NCI-H460 (cell line): ENCODE measurements around the gene NRXN3. TPM values are rescaled to one million over a fixed set of nuclear protein-coding genes. Genes with fewer than 3 reads are reported as not detected.
A peak's percentile ranks its signal among the peaks of the same experiment; 100 is the strongest.

ENCODE experiments used
- DNase-seq: peaks from one replicate; pipeline ENCODE4 v3.0.0-alpha.2; 2016; ENCODE audit warnings: low read depth; ENCODE audit errors: extremely low read depth
- total RNA-seq: library from RNA; depleted of rRNA; stranded (reverse); fragments of >200 nt; shearing (Covaris generic); gene quantifications from 2 replicates; pipeline ENCODE4 v1.2.3, GENCODE V29; 2014

NRXN3 gene
- total RNA-seq, 1 experiment from 2014 or later = 6.6 TPM

DNA sequence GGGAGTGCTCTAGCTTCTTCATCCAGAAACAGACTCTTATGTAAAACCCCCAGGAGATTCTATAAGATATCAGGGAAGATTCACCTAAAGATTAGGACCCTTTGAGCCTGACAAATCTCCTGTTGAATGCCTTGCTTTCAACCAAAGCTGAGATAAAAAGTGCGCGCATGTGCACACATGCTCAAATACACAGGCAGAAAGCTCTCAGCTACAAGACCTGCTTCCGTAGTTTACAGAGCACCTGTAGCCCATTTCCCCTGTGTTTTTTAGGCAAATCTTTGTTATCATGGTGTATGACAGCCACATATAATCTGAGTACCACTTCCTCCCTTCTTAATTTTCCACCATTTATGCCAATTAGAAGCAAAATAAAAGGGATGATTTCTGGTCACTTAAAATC, 866.9 kb downstream of the NRXN3 start:
- no peak for DNase-seq

DNA sequence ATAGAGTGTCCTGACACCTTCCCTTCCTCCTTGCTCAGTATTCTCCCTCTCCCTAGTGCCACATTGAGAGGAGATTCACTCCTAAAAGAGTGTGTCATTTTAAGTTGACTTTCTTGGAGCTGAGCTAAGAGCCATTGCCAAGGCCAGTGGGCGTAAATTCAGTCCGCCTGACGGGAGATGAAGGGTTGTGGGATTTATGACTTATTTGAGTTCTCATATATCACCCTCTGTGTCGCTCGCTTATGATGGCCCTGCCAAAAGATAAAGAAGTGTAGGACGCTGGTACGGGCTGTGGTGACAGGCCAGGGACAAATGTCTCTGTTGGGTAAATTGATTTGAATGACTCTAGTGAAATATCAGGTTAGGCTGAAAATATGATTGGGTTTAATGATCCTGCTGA, 867.4 kb downstream of the NRXN3 start:
- no peak for DNase-seq

DNA sequence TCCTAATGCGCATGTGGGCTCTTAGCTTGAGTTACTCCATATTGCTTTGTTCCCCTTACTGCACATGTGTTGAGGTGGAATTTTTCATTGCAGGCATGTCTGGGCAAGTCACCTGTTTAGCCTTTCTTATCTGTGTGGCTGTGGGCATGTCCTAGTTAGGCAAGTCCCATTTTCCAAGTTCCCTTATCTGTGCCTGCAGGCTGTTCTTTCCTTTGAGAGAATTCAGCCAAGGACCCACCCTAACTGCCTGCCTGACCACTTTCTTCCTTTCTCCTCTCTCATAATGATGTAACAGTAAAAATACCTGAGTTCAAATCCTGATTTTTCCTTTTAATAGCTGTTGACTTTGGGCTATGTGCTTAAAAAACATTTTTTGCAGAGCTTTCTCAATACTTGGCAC, 870.6 kb downstream of the NRXN3 start:
- no peak for DNase-seq

DNA sequence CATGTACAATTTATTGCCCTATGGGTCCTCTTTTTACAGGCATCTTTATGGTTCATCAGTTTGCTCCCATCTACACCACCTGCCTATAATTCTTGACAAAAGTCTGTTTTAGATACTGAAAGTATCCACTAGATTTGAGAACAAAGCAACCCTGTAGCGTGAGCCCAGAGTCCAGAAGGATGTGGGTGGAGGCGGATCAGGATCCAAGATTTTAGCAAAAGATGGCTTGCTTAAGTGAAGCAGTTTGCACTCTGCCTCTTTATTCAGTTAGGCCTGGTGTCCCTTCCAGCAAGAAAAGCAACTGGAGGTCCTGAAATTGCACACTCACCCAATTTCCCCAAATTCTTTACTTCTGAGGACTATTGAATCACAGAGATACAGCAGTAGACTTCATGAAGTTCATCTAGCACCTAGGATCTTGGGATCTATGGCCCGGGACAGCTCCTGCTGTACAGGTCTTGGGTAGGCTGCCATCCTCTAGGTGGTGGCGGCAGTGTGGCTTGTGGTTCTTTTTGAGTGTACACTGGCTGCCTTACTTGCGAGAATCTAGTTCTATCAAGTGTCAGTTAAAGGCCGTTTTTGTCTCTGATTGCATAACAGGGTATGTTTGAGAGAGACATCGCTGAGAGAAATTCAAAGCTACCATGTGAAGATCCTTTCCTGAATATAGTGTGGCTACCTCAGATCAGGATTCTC, 873.2 kb downstream of the NRXN3 start:
- no peak for DNase-seq

DNA sequence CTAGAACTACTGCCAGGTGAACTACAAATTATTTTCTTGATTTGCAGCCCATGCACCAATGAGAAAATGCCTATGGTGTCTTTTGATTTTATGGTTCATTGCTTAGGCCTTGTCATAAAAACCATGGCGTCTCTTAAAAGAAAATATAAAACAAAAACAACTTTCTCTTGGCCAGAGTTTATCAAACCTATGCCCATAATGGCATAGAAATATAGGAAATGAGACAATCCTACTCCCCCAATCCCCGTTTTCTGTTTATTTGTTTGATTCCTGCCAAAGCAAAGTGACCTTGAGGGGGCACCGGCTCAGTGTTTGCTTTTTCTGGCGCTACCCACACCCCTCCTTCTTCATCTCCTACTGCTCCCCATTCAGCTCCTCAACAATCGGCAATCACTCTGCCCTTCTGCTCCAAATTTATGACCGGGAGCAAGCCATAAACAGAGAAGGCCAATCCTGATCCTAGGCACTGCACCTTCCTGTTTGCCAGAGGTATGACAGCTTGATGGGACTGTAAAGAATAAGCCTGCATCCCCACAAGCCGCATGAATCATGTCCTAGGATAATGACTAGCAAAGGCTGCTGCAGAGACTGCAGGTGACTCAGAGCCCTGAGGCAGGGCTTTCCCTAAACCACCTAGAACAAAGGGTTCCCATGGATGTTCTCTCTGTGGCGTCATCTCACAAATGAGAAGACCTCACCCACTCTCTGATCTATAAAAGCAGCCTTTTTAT, 874.9 kb downstream of the NRXN3 start:
- peak; percentile 2 for DNase-seq

DNA sequence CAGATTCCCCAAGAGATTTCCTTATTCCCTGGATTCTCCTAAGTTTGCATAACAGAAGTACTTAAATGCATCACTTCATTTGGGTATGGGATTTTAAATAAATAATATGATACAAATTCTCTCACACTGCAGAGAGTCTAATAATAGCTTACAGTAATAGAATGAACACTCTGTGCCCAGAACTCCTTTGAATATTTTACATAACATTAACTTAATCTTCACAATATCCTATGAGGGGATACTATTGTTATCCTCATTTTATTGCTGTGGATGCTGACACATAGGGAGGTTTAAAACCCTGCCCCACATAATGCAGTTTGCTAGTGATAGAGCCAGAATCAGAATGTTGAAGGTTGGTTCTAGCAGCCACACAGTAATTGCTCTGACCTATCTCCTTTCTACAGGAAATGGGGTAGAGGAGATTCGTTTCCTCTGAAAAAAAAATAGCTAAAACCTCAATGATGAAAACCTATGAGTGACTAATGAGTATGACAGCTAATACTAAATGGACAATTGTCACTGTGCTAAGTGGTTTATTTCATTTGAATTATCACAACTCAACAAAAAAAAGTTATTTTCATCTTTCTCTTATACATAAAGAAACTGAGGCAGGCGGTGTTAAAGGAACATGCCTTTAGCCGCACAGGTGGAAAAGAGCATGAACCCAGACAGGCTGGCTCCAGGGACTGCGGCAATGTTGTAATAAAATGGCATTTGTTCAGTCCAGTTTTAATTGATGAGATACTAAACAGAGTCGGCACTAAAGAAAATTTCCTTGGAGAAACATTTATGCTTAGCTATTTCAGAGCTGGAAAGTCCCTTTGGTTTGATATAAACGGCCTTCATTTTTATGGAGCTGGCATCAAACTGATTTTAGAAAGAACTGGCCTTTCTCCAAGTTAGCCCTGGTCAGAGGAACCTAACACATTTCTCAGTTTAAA, 880.9 kb downstream of the NRXN3 start:
- no peak for DNase-seq

DNA sequence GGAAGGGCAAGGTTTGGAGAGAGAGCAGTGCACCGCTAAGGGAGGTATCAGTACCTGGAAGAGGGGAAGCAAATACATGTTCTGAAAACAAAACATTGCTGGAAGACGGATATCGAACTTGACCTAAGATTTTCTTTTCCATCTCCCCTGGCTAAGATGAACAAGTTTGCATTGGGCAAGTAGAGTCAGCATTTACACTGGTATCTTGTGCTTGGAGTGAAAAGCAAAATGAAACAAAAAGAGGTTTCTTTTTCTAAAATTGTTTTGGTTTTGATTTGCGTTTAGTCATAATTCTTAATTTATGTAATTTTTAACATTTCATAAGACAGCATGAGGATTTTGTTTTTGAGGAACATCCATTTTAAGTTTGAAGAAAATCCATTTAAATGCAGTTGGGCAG, 881.6 kb downstream of the NRXN3 start:
- no peak for DNase-seq

DNA sequence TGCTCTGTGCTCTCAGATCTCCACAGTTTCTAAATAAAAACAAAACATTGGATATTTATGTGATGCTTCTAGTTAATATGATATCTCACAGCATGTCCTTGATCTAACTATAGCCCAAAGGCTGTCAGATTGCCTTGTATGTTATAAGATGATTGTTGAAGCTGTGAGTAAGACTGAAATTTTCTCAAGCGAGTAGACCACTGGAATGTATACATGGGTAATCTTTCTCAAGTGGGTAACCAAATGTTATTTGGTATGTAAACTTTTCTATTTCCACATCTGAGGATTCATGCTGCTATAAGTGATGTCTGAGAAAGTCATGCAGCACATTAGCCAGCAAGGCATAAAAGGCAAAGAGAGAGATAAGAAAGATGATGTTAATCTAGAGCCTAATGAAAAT, 886.7 kb downstream of the NRXN3 start:
- no peak for DNase-seq

DNA sequence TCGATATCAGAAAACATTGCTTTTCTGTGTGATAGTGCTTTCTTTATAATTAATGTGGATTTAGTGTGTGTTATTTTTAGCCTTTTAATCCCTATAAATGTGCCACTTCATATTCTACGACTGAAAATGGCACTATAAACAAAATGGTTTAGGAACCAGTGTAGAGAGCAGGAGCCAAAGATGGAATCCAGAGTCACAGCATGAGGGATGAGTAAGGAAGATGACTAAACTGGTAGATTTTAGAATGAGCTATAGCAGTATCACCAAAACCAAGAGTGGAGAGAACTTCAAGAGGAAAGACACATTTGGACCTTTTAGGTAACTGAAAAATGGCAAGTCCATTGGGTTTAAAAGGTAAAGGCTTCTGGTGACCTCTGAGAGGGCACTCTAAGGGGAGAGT, 887.2 kb downstream of the NRXN3 start:
- no peak for DNase-seq

DNA sequence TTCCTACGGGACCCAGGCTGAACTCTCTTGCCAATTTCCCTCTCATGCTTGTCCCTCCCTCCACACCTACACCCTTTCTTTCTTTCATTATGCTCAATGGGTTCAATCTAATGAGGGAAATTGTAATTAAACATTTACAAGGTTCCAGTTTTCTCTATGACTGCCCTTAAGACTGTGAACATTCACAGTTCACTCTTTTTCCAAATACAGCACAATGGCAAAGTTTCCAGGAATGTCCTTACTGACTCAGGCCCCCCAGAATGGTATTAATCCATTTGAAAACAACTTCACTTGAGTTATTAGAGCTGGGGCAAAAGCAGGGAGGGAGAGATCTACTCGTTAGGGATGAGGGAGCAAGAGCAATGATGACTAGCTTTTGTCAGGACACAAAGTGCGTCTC, 892.1 kb downstream of the NRXN3 start:
- no peak for DNase-seq

DNA sequence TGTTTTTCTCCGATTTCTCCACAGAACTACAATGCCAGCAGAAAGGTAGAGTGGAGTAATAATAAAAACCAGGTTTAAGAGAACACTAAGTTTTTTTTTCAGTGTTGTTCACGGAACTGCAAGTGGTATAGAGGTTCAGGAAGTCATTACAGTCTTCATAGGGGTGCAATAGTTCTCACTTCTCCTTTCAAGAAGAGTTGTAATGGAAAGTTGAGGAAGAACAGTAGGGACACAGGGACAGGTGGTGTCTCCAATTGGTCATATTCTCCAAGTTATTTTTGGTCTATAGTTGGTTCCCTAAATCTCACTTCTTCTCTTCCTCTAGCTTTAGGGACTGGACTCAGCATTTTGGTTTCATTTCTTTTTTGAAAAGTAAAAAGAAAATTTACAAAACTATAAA, 894.0 kb downstream of the NRXN3 start:
- DNase-seq = no peak

DNA sequence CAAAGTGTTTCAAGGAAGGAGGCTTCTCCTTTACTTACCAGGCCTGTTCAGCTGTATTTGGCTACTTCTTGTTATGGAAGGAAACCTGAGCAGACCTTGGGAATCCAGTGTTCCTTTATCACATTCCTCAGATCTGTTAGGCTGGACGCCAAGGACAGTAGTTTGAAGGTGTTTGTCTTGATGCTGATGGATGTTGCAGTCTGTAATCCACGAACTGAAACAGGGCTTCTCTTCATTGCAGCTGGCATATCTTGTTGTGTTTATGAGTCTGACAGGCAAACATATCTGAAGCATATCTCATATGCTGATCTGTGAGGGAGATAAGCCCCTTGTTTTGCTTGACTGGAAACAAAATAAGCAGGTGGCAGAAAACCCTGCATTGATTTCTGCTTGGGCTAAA, 904.3 kb downstream of the NRXN3 start:
- DNase-seq = no peak

DNA sequence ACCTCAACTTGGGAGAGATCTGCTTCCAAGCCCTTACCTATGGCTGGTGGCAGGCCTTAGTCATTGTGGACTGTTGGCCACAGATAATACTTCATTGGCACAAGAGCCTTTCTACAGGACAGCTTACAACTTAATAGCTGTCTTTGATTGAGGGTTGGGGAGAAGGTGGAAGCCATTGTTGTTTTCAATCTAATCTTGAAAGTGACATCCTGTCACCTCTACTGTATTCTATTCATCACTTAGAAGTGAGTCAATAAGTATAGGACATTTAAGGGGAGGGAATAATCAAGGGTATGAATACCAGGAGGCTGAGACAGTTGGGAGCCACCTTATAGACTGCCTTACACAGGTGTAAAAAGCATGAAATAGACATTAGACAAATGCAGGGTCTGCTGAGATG, 906.3 kb downstream of the NRXN3 start:
- DNase-seq = no peak

DNA sequence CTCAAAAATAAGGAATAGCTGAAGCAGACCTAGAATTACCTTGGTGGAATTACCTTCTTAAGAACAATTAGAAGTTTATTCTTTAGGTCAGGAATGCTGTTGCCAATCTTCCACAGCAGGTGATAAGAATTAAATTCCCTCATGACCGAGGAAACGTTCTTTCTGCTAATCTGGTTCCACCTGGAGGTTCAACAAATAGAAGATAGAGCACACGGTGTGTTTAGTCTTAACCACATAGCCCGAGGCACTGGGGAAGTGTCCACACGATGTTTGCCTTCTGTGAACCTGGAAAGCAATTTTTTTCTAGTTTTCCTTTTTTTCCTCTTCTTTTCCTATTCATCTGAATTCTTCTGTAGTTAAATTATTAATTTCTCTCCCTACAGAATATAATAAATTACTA, 906.9 kb downstream of the NRXN3 start:
- DNase-seq = no peak

DNA sequence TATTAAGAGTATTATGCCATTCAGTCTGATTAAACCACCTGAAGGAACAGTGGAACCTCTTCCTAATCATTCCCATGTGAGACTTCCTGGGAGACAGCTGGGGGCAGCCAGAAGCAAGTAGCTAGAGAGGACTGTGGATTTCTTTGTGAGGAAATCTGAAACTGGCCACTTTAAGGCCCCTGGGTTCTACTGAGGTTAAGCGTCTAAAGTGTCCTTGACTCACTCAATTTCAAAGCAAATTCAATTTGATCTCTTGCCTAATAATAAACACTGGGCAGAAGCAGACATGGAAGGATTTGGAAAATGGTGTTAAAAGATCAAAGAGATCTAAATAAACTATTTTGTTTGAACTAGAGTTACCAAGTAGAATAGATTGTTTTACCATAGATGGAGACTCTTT, 909.9 kb downstream of the NRXN3 start:
- DNase-seq = no peak

DNA sequence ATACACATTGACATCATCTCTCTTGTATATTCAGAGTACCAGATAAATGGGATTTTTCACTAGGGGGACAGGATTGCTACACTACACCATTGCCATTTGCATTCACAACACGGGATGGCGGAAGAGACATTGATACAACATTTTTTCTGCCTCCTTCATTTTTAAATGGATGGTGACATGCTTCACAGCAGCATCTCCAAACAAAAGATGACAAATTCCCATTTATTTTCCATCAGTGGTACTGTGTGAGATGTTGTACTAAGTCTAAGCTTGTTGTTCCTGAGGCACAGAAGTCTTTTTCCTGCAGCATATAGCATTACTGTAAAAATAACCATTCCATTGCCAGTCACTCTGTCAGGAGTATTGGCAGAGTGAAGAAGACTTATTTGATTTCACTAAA, 912.7 kb downstream of the NRXN3 start:
- no peak for DNase-seq

DNA sequence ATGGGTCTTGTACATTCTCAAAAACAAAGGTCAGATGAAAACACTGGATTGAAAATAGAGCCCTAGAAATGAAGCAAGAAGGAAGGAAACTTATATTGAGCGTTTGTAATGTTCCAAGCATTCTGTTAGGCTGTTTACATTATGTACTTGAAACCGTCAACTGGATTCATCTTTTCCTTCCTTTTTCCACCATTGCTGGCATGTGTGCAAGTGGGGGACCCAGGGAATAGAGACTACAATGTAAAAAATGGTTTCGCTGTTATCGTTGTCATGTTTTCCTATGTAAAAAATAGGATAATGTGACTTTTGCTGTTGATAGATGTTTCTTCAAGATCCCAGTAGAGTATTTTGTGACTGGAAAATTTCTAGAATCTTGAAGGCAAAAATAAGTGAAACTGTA, 913.2 kb downstream of the NRXN3 start:
- no peak for DNase-seq

DNA sequence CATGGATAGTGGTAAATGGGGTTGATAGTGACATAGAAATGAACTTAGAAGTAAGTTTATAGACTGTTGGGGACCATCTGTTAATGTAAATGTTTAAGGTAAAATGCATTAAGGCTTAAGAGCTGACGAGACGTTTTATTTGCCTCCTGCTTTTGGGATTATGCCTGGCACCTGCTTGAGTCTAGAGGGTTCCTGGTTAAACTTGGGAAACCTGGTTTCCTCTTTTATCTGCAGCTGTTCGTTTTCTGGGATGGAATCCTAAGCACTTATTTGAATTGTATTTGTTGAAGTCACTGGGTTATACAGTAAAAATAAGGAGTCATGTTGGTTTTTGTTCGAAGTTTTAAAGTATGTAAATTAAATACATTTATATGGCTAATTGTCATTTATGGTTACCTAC, 914.7 kb downstream of the NRXN3 start:
- no peak for DNase-seq

DNA sequence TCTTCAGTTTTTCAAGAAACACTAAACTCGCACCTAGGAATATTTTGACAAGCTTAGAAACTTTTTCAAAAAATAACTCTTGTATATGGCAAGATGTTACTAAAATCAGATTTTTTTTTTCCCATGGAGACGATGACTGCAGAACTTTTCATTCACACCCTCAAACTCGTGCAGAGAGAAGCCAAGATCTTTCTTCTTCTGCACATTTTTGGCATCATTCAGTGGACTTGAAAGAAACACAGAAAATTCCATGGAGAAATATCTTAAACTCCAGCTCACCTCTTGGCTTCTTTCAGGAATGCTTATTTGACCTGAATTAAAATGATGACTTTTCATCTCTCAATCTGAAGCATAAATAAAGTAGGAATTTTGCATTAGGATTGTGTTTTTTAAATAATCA, 919.4 kb downstream of the NRXN3 start:
- no peak for DNase-seq

DNA sequence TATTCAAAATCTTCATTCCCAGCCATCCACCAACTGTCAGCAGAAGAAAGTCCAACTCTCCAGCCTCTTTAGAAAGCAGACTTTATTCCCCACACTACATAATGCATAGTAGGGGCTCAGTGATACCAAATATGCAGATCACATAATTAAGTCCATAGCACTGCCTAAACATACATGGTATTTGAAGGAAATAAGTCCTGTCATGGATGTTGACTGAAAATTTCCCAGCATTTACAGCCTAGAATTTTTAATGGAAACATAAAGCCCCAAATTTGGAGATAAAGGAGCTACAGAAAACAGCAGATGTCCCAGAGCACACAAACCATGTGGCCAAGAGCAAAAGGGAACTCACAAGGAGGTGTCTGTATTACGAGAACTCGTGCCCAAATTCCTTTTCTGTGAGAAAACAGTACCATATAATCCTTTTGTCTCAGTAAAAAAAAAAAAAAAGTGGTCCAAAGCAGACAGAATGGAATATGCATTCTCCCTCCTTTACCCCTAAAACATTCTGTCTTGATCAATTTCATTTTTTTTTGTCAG, 920.5 kb downstream of the NRXN3 start:
- DNase-seq = no peak

DNA sequence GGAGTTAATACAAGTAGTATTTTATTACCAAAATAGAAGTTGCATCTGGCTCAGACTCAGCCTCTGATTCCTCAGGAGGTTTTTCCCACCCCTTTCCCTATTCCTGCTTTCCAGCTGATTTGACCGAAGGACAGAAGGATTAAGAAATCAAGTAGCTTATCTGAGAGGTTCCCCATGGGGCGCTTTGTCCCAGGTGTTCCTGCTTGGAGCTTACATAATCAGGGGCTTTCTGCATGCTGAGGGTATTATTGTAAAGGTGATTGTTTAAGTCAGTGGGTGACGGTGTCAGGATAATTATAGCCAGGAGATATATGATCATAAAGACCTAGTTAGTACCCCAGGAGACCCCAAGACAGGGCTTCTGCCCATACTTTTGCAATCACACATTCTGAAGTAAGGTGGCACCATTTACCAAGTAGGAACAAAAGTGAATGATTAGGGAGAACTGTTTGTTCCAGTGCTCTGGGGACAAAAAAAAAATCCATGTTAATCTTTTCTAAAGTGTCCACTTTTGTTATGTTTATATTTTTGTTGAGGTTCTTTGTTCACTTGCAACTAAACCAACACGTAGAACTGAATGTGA, 921.3 kb downstream of the NRXN3 start:
- DNase-seq = no peak
